Measurements from ENCODE around the gene CNIH4. TPM values are rescaled to one million over a fixed set of nuclear protein-coding genes. Genes with fewer than 3 reads are reported as not detected.

The CNIH4 gene
- total RNA-seq, 4 donors from 2014 or later, result 19.1 to 51.7 (median 34.0) TPM

DNA sequence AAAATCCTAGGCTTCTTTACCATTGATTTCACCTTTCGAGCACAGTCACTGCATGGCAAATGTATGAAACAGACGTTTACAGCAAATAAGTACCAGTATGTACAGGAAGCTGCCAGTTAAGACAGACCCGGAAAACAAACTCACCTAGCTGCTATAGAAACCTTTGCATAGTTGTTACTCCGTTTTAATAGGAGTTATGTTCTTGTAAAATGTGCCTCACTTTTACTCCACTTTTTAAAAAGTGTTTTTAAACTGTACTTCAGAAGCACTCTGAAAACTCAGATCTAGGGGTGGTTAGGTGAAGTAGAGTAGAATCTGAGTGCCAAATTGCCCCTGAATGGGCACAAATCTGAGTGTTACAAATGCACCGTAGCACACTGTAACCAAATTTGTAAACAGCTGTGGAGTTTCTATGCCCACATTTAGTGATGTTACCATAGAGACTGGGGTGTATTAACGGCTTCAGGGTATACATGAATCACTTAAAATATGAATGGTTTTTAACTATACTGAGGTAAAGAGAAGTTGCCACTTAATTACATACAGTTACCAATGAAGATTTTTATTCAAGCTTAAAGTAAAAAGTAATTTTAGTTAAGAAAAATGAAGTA lies 30.7 kb downstream of the CNIH4 start:
- DNase-seq, result no peak
- Histone ChIP-seq H3K4me1 (peaks cover 0 to 5% (median 0%) of the 10 kb centered on the region in 3 donors), H3K36me3 (peaks cover 7 to 86% (median 14%) of the 10 kb centered on the region in 3 donors), H3K9me3 (no peaks in the 10 kb centered on the region), H3K27me3 (no peaks in the 10 kb centered on the region), H3K27ac (no peak overlapping the region), H3K4me3 (no peak overlapping the region)
- TF ChIP-seq POLR2A (IDR thresholded peaks at IDR 0.05) (no peak), CTCF (IDR thresholded peaks at IDR 0.05) (no peak)
- intact Hi-C loops (cut with DNase I), result no loop called here
- 43 to 45% methylated on average over 6 of the region's 6 CpGs for WGBS, 2 donors

- TF ChIP-seq CTCF (IDR thresholded peaks at IDR 0.05) (no peak), POLR2A (IDR thresholded peaks at IDR 0.05) (no peak)
- Histone ChIP-seq H3K4me3 (no peak overlapping the region), H3K27me3 (no peaks in the 10 kb centered on the region), H3K4me1 (peaks cover 0 to 5% (median 0%) of the 10 kb centered on the region in 3 donors), H3K36me3 (peaks cover 7 to 92% (median 19%) of the 10 kb centered on the region in 3 donors), H3K27ac (no peak overlapping the region), H3K9me3 (no peaks in the 10 kb centered on the region)
- no peak for DNase-seq
- 85 to 92% methylated on average over 2 of the region's 2 CpGs for WGBS, 2 donors
- intact Hi-C loops (cut with DNase I), result no loop called here
Observed at GRCh38 chr1:224387943-224388342, 31.3 kb downstream of the CNIH4 start.

- intact Hi-C loops (cut with DNase I), result no loop called here
- no peak for DNase-seq
- H3K27me3 ChIP-seq, result no peaks in the 10 kb centered on the region
Observed at GRCh38 chr1:224390517-224390916, 33.8 kb downstream of the CNIH4 start.

GRCh38 chr1:224392411-224393249 lies 36.0 kb downstream of the CNIH4 start:
- WGBS, 2 donors, result 69 to 77% methylated on average over 4 of the region's 4 CpGs
- no peak overlapping the region for H3K4me3 ChIP-seq
- no peaks in the 10 kb centered on the region for H3K27me3 ChIP-seq
- intact Hi-C loops (cut with DNase I), result no loop called here
- H3K36me3 ChIP-seq, result peaks cover 10 to 100% (median 28%) of the 10 kb centered on the region in 3 donors
- H3K4me1 ChIP-seq, result no peaks in the 10 kb centered on the region
- TF ChIP-seq CTCF (IDR thresholded peaks at IDR 0.05), result no peak
- no peak overlapping the region for H3K27ac ChIP-seq
- no peaks in the 10 kb centered on the region for H3K9me3 ChIP-seq
- no peak for DNase-seq

More at GRCh38 chr1:224390517-224390916, 33.8 kb downstream of the CNIH4 start:
- 84 to 98% methylated on average over 5 of the region's 5 CpGs for WGBS, 2 donors
- Histone ChIP-seq H3K9me3 (no peaks in the 10 kb centered on the region), H3K36me3 (peaks cover 17 to 100% (median 28%) of the 10 kb centered on the region in 3 donors), H3K4me3 (no peak overlapping the region), H3K4me1 (peaks cover 0 to 5% (median 0%) of the 10 kb centered on the region in 3 donors), H3K27ac (no peak overlapping the region)
- no peak for TF ChIP-seq CTCF (IDR thresholded peaks at IDR 0.05)
- TF ChIP-seq POLR2A (IDR thresholded peaks at IDR 0.05), result no peak

GRCh38 chr1:224393294-224393693 lies 36.6 kb downstream of the CNIH4 start:
- no peak for DNase-seq
- Histone ChIP-seq H3K4me1 (no peaks in the 10 kb centered on the region), H3K36me3 (peaks cover 10 to 100% (median 28%) of the 10 kb centered on the region in 3 donors), H3K27me3 (no peaks in the 10 kb centered on the region), H3K9me3 (no peaks in the 10 kb centered on the region), H3K4me3 (no peak overlapping the region), H3K27ac (no peak overlapping the region)
- WGBS, 2 donors, result 75 to 80% methylated on average over 3 of the region's 3 CpGs
- TF ChIP-seq CTCF (IDR thresholded peaks at IDR 0.05) (no peak), POLR2A (IDR thresholded peaks at IDR 0.05) (no peak)
- intact Hi-C loops (cut with DNase I), result no loop called here
